ENCODE data around the gene ZNF398.

ZNF398 gene

GRCh38 chr7:149194799-149195179 is 47.5 kb downstream of the ZNF398 start:
- Histone ChIP-seq H3K36me3 (ENCODE audit: insufficient read depth, low read length) (peaks cover 19% of the 10 kb centered on the region), H3K9me3 (ENCODE audit: low read length) (no peaks in the 10 kb centered on the region), H2AFZ (ENCODE audit: low read depth, low read length) (peak overlapping the region; percentile 98), H3K27me3 (ENCODE audit: insufficient read depth, low read length) (no peaks in the 10 kb centered on the region), H3K4me3 (ENCODE audit: low read length) (peak overlapping the region; percentile 61), H3K4me1 (ENCODE audit: insufficient read depth, low read length) (peaks cover 10% of the 10 kb centered on the region)

- H3K27me3 ChIP-seq (ENCODE audit: insufficient read depth, low read length) = no peaks in the 10 kb centered on the region
- H2AFZ ChIP-seq (ENCODE audit: low read depth, low read length) = peak within 1 kb of the TSS; percentile 98
- H3K4me1 ChIP-seq (ENCODE audit: insufficient read depth, low read length) = peaks cover 10% of the 10 kb centered on the region
- peak within 1 kb of the TSS; percentile 61 for H3K4me3 ChIP-seq (ENCODE audit: low read length)
- H3K36me3 ChIP-seq (ENCODE audit: insufficient read depth, low read length) = peaks cover 24% of the 10 kb centered on the region
- H3K9me3 ChIP-seq (ENCODE audit: low read length) = no peaks in the 10 kb centered on the region
Observed at GRCh38 chr7:149195180-149196150, 48.2 kb downstream of the ZNF398 start, which contains the start of gene ZNF282. TSS of gene ZNF282 (plus strand) at chr7:149195546. CDS start at chr7:149195590, 44 bp downstream.

- H3K4me1 ChIP-seq (ENCODE audit: insufficient read depth, low read length) = peaks cover 10% of the 10 kb centered on the region
- H2AFZ ChIP-seq (ENCODE audit: low read depth, low read length) = no peak overlapping the region
- peaks cover 31% of the 10 kb centered on the region for H3K36me3 ChIP-seq (ENCODE audit: insufficient read depth, low read length)
- peak overlapping the region; percentile 61 for H3K4me3 ChIP-seq (ENCODE audit: low read length)
- H3K27me3 ChIP-seq (ENCODE audit: insufficient read depth, low read length) = no peaks in the 10 kb centered on the region
- no peaks in the 10 kb centered on the region for H3K9me3 ChIP-seq (ENCODE audit: low read length)
Observed at GRCh38 chr7:149196151-149196704, 49.0 kb downstream of the ZNF398 start.

- Histone ChIP-seq H3K27me3 (ENCODE audit: insufficient read depth, low read length) (no peaks in the 10 kb centered on the region), H3K4me3 (ENCODE audit: low read length) (peak overlapping the region; percentile 61), H2AFZ (ENCODE audit: low read depth, low read length) (no peak overlapping the region), H3K9me3 (ENCODE audit: low read length) (no peaks in the 10 kb centered on the region), H3K36me3 (ENCODE audit: insufficient read depth, low read length) (peaks cover 35% of the 10 kb centered on the region), H3K4me1 (ENCODE audit: insufficient read depth, low read length) (peaks cover 10% of the 10 kb centered on the region)
Observed at GRCh38 chr7:149196705-149197171, 49.5 kb downstream of the ZNF398 start.

GRCh38 chr7:149197675-149198074 is 50.4 kb downstream of the ZNF398 start:
- Histone ChIP-seq H3K4me1 (ENCODE audit: insufficient read depth, low read length) (peaks cover 10% of the 10 kb centered on the region), H3K4me3 (ENCODE audit: low read length) (no peak overlapping the region), H3K9me3 (ENCODE audit: low read length) (no peaks in the 10 kb centered on the region), H2AFZ (ENCODE audit: low read depth, low read length) (no peak overlapping the region), H3K36me3 (ENCODE audit: insufficient read depth, low read length) (peaks cover 39% of the 10 kb centered on the region), H3K27me3 (ENCODE audit: insufficient read depth, low read length) (no peaks in the 10 kb centered on the region)

GRCh38 chr7:149198161-149198816 is 51.0 kb downstream of the ZNF398 start:
- peaks cover 45% of the 10 kb centered on the region for H3K36me3 ChIP-seq (ENCODE audit: insufficient read depth, low read length)
- H3K4me3 ChIP-seq (ENCODE audit: low read length) = no peak overlapping the region
- peaks cover 10% of the 10 kb centered on the region for H3K4me1 ChIP-seq (ENCODE audit: insufficient read depth, low read length)
- H3K27me3 ChIP-seq (ENCODE audit: insufficient read depth, low read length) = no peaks in the 10 kb centered on the region
- no peaks in the 10 kb centered on the region for H3K9me3 ChIP-seq (ENCODE audit: low read length)
- H2AFZ ChIP-seq (ENCODE audit: low read depth, low read length) = no peak overlapping the region

DNA sequence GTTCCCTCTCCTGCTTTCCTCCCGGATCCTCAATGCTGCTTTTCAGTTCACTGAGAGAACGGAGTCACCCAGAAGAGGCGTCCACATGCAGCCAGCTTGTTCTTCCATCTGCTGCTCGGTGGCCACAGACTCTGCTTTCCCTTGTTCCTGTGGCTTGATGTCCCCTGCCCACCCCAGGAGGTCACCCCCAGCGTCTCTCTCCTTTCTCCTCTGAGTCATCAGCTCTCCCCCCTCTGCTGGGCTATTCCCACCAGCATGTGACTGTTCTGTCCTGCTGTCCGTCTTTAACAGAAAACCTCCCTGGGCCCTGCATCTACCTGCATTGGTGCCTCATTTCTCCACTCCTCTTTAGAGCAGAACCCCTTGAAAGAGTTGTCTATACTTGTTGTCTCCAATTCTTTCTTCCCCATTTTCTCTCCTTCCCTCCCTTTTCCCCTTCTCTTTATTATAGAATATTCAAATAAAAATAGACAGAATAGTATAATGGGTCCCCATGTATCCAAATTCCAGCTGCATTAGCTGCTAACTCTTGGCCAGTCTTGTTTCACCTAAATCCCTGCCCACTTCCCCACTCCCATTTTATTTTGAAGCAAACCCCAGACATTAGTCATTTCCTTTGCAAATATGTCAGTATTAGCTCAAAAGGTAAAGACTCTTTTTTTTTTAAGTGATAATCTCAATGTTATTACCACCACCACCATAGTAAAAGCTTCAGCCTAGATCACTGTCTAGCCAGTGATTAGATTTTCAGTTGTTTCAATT is 52.2 kb downstream of the ZNF398 start:
- no peak overlapping the region for H3K4me3 ChIP-seq (ENCODE audit: low read length)
- no peak overlapping the region for H2AFZ ChIP-seq (ENCODE audit: low read depth, low read length)
- peaks cover 56% of the 10 kb centered on the region for H3K36me3 ChIP-seq (ENCODE audit: insufficient read depth, low read length)
- no peaks in the 10 kb centered on the region for H3K9me3 ChIP-seq (ENCODE audit: low read length)
- H3K27me3 ChIP-seq (ENCODE audit: insufficient read depth, low read length) = no peaks in the 10 kb centered on the region
- peaks cover 10% of the 10 kb centered on the region for H3K4me1 ChIP-seq (ENCODE audit: insufficient read depth, low read length)

- peaks cover 82% of the 10 kb centered on the region for H3K36me3 ChIP-seq (ENCODE audit: insufficient read depth, low read length)
- no peak overlapping the region for H3K4me3 ChIP-seq (ENCODE audit: low read length)
- H3K27me3 ChIP-seq (ENCODE audit: insufficient read depth, low read length) = no peaks in the 10 kb centered on the region
- no peak overlapping the region for H2AFZ ChIP-seq (ENCODE audit: low read depth, low read length)
- H3K9me3 ChIP-seq (ENCODE audit: low read length) = no peaks in the 10 kb centered on the region
- no peaks in the 10 kb centered on the region for H3K4me1 ChIP-seq (ENCODE audit: insufficient read depth, low read length)
Observed at GRCh38 chr7:149202831-149203231, 55.6 kb downstream of the ZNF398 start.

- H3K36me3 ChIP-seq (ENCODE audit: insufficient read depth, low read length) = peaks cover 82% of the 10 kb centered on the region
- H3K9me3 ChIP-seq (ENCODE audit: low read length) = no peaks in the 10 kb centered on the region
Observed at GRCh38 chr7:149205690-149206381, 58.6 kb downstream of the ZNF398 start.

GRCh38 chr7:149207324-149208035 is 60.2 kb downstream of the ZNF398 start:
- Histone ChIP-seq H3K36me3 (ENCODE audit: insufficient read depth, low read length) (peaks cover 85% of the 10 kb centered on the region), H3K9me3 (ENCODE audit: low read length) (no peaks in the 10 kb centered on the region), H2AFZ (ENCODE audit: low read depth, low read length) (no peak overlapping the region), H3K27me3 (ENCODE audit: insufficient read depth, low read length) (no peaks in the 10 kb centered on the region), H3K4me3 (ENCODE audit: low read length) (no peak overlapping the region), H3K4me1 (ENCODE audit: insufficient read depth, low read length) (no peaks in the 10 kb centered on the region)

More at GRCh38 chr7:149205690-149206381, 58.6 kb downstream of the ZNF398 start:
- Histone ChIP-seq H3K27me3 (ENCODE audit: insufficient read depth, low read length) (no peaks in the 10 kb centered on the region), H3K4me3 (ENCODE audit: low read length) (no peak overlapping the region), H2AFZ (ENCODE audit: low read depth, low read length) (no peak overlapping the region), H3K4me1 (ENCODE audit: insufficient read depth, low read length) (no peaks in the 10 kb centered on the region)

DNA sequence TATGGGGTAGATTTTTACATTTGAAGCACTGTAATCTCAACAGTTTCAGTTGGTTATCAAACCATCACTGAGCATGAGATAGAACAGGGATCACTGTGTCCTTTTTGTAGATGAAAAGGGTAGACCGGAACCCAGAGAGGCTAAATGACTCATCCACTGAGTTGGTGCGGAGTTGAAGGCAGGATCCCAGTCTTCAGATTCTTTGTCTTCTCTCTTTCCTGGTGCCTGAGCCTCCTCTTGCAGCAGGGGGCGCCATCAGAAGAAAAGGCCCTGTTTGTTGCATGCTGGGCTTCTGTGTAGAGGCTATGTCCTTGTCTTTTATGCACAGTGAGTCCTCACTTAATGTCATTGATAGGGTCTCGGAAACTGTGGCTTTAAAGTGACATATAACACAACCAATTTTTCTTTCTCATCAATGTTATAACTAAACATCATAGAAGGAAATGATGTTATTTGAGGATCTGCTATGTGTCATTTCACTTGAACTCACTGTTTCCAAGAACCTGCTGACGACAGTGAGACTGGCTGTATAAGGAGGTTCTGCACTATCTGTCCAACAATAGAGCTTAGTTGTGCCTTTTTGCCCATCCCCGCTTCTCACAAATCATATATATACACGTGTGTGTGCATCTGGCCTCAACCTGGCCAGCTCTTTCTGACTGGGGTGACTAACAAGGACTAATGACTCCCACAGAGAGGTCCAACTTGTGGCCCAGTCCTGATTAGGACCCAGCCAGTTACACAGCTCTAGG is 62.4 kb downstream of the ZNF398 start:
- no peaks in the 10 kb centered on the region for H3K27me3 ChIP-seq (ENCODE audit: insufficient read depth, low read length)
- no peak overlapping the region for H3K4me3 ChIP-seq (ENCODE audit: low read length)
- H3K36me3 ChIP-seq (ENCODE audit: insufficient read depth, low read length) = peaks cover 85% of the 10 kb centered on the region
- H3K4me1 ChIP-seq (ENCODE audit: insufficient read depth, low read length) = no peaks in the 10 kb centered on the region
- H2AFZ ChIP-seq (ENCODE audit: low read depth, low read length) = no peak overlapping the region
- no peaks in the 10 kb centered on the region for H3K9me3 ChIP-seq (ENCODE audit: low read length)

All from neuron (in vitro differentiated cells).